ENCODE measurements around the gene JAG1. TPM values are rescaled to one million over a fixed set of nuclear protein-coding genes. Genes with fewer than 3 reads are reported as not detected.
A peak's percentile ranks its signal among the peaks of the same experiment; 100 is the strongest.

JAG1 gene
- total RNA-seq, 1 donor from 2014 or later: 132 TPM

- H3K4me3 ChIP-seq (ENCODE audit: low read depth, low read length): no peak overlapping the region
- TF ChIP-seq, protein P1, sequence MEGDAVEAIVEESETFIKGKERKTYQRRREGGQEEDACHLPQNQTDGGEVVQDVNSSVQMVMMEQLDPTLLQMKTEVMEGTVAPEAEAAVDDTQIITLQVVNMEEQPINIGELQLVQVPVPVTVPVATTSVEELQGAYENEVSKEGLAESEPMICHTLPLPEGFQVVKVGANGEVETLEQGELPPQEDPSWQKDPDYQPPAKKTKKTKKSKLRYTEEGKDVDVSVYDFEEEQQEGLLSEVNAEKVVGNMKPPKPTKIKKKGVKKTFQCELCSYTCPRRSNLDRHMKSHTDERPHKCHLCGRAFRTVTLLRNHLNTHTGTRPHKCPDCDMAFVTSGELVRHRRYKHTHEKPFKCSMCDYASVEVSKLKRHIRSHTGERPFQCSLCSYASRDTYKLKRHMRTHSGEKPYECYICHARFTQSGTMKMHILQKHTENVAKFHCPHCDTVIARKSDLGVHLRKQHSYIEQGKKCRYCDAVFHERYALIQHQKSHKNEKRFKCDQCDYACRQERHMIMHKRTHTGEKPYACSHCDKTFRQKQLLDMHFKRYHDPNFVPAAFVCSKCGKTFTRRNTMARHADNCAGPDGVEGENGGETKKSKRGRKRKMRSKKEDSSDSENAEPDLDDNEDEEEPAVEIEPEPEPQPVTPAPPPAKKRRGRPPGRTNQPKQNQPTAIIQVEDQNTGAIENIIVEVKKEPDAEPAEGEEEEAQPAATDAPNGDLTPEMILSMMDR (IDR thresholded peaks at IDR 0.05; ENCODE audit: insufficient read depth, low read length, poor library complexity, severe bottlenecking): no peak
- peaks cover 1% of the 10 kb centered on the region for H3K36me3 ChIP-seq (ENCODE audit: control insufficient read depth, insufficient read depth, low read length)
- DNase-seq (ENCODE audit: low read depth): no peak
- no peaks in the 10 kb centered on the region for H3K27me3 ChIP-seq (ENCODE audit: control insufficient read depth, insufficient read depth, low read length)
Measured at GRCh38 chr20:10605547-10606195, 68.1 kb downstream of the JAG1 start.

- no peak for DNase-seq (ENCODE audit: low read depth)
- no peak overlapping the region for H3K4me3 ChIP-seq (ENCODE audit: low read depth, low read length)
- H3K36me3 ChIP-seq (ENCODE audit: control insufficient read depth, insufficient read depth, low read length): peaks cover 1% of the 10 kb centered on the region
- H3K27me3 ChIP-seq (ENCODE audit: control insufficient read depth, insufficient read depth, low read length): no peaks in the 10 kb centered on the region
- TF ChIP-seq, protein P1 (IDR thresholded peaks at IDR 0.05; ENCODE audit: insufficient read depth, low read length, poor library complexity, severe bottlenecking): no peak
Measured at GRCh38 chr20:10604865-10605440, 68.8 kb downstream of the JAG1 start.

GRCh38 chr20:10603971-10604864 is 69.6 kb downstream of the JAG1 start:
- peak; percentile 80 for DNase-seq (ENCODE audit: low read depth)
- H3K4me3 ChIP-seq (ENCODE audit: low read depth, low read length): no peak overlapping the region
- TF ChIP-seq, protein P1 (IDR thresholded peaks at IDR 0.05; ENCODE audit: insufficient read depth, low read length, poor library complexity, severe bottlenecking): no peak
- H3K36me3 ChIP-seq (ENCODE audit: control insufficient read depth, insufficient read depth, low read length): peaks cover under 1% of the 10 kb centered on the region
- H3K27me3 ChIP-seq (ENCODE audit: control insufficient read depth, insufficient read depth, low read length): no peaks in the 10 kb centered on the region

DNA sequence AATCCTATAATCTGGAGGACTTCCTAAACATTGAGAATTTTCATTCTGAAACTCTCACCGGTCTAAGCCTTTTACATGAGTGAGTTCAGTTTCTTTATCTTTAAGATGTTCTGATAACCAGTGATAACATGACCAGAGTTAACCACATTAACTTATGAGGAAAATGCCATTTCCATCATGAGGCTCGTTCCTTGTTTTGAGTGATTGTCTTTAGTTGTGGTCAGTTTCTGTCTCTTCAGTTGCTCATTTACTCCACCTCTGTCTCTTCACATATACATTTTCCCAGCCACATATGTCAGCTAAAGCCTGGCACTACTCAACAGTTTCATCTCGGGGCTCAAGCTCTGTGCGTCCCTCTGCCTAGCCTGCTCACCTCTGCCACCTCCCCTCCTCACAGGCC is 70.4 kb downstream of the JAG1 start:
- TF ChIP-seq, protein P1 (IDR thresholded peaks at IDR 0.05; ENCODE audit: insufficient read depth, low read length, poor library complexity, severe bottlenecking): no peak
- Histone ChIP-seq H3K27me3 (ENCODE audit: control insufficient read depth, insufficient read depth, low read length) (no peaks in the 10 kb centered on the region), H3K36me3 (ENCODE audit: control insufficient read depth, insufficient read depth, low read length) (no peaks in the 10 kb centered on the region), H3K4me3 (ENCODE audit: low read depth, low read length) (no peak overlapping the region)
- DNase-seq (ENCODE audit: low read depth): no peak

GRCh38 chr20:10602221-10602871 is 71.5 kb downstream of the JAG1 start:
- TF ChIP-seq, protein P1 (IDR thresholded peaks at IDR 0.05; ENCODE audit: insufficient read depth, low read length, poor library complexity, severe bottlenecking): no peak

More at GRCh38 chr20:10602221-10602871, 71.5 kb downstream of the JAG1 start:
- Histone ChIP-seq H3K4me3 (ENCODE audit: low read depth, low read length) (no peak overlapping the region), H3K36me3 (ENCODE audit: control insufficient read depth, insufficient read depth, low read length) (no peaks in the 10 kb centered on the region), H3K27me3 (ENCODE audit: control insufficient read depth, insufficient read depth, low read length) (no peaks in the 10 kb centered on the region)
- no peak for DNase-seq (ENCODE audit: low read depth)
